GM12891 (cell line): ENCODE results near the gene CDH15.

ENCODE experiments used
- PAX5 ChIP-seq: IDR thresholded peaks from 2 replicates; pipeline ENCODE4 v1.6.1; 2011; ENCODE audit warnings: low read length, moderate library complexity, mild to moderate bottlenecking; ENCODE audit not compliant: insufficient read depth, severe bottlenecking
- POLR2A ChIP-seq: IDR thresholded peaks from 2 replicates; pipeline ENCODE4 v1.6.1; 2011; ENCODE audit warnings: low read depth, low read length, control low read depth
- POLR2AphosphoS5 ChIP-seq: IDR thresholded peaks from 2 replicates; pipeline ENCODE4 v1.6.1; 2011; ENCODE audit warnings: low read depth, low read length, control low read depth
- SPI1 ChIP-seq: IDR thresholded peaks from 2 replicates; pipeline ENCODE4 v1.6.1; 2011; ENCODE audit warnings: low read depth, low read length, control low read depth
- TAF1 ChIP-seq: IDR thresholded peaks from 2 replicates; pipeline ENCODE4 v1.6.1; 2011; ENCODE audit warnings: low read depth, low read length, control low read depth

GRCh38 chr16:89192956-89193575 lies 21.5 kb downstream of the CDH15 start:
- no peak for TF ChIP-seq POLR2AphosphoS5
- TF ChIP-seq POLR2A = no peak
- no peak for TF ChIP-seq TAF1
- TF ChIP-seq SPI1 = no peak
- TF ChIP-seq PAX5 = no peak
